ENCODE results near the gene CCN2.
"Not testable (repeated sequence)": the region's sequence is repeated elsewhere in the genome, so short reads cannot be mapped to it uniquely, and the experiment has no call there.

Gene CCN2

DNA sequence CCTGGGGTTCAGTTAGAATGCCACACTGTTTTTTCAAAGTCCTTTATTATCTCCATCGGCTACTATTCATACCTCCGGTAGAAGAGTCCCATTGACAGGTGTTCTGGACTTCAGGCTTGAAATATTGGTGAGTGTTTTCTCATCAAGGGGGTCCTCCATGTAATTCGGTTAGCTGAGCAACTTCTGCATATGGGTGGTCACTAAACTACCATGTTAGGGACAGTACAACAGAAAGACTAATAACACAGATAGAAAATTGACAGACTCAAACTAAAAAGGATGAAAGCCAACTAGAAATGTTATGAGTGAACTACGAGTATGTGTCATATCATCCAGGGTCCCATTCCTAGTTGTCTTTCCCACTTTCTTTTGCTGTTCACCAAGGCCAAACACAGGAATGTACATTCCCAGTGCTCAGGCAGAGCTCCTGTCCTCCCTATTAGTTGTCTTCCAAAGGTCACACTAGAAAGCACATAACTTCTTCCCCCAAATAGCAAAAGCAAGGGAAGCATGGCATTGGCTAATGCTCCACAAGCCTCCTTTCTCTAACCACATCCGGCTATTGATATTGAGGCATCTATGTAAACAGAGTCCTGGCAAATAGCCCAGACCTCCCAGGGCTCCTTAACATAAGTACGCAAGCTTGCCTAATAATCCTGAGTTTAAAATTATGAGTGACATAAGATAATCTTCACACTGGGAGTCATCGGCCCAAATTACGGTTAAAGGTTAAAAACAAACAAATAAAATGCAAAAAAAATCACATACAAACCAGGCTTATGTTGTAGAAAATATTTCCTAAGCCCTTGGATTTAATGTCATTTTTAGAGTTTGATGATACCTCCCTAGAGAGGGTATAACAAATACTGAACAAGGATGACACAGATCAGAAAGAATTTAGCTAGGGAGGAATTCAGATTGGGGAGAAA, 13.2 kb downstream of the CCN2 start:
- no peak for DNase-seq

GRCh38 chr6:131937226-131937625, 13.9 kb downstream of the CCN2 start:
- DNase-seq, result no peak

- DNase-seq, result no peak
Measured at GRCh38 chr6:131936156-131936555, 15.0 kb downstream of the CCN2 start.

DNA sequence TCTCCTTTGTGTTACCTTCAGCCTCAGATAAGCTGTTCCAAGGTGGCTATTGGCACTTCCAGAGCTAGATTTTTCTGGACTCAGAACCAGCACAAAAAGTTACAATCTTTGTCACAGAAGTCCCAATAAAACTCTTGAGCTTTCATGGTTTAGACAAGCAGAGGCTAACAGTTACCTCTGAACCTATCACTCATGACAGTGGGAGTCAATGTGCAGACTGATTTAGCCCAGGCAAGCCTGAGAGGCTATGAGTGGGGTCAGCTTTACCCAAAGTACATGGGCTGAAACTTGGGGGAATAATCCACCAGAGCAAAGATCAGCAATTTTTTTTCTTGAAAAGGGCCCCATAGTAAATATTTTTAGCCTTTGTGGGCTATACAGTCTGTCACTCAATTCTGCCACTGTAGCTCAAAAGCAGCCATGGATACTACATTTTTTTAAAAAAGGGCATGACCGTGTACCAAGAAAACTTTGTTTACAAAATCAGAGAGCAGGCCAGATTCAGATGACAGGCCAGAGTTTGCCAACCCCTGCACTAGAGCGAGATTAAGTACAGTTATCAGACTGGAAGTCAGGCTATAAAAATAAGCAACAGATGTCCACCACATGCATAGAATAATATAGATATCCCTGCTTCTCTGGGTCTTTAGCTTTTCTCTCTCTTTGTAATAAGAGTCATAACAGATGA, 20.0 kb downstream of the CCN2 start:
- DNase-seq, result no peak

DNA sequence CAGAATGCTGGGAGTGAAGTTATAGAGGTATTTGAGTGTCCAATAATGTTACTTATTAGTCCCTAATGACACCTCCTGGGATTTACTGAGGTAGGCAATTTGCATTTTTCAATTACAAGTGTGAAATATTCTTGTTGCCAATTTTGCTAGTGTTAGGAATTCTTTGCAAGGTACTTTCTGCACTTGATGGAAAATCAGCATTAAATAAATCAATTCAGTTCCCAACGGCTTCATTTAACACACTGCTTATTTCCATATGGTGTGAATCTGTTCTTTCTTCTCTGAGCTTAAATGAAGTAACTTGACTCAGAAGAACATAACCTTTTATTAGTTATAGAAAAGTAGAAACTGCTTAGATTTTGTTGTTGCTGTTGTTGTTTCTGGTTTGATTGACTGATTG, 21.2 kb downstream of the CCN2 start:
- no peak for DNase-seq

- no peak for DNase-seq
Measured at GRCh38 chr6:131929264-131929663, 21.9 kb downstream of the CCN2 start.

GRCh38 chr6:131924881-131925474, 26.2 kb downstream of the CCN2 start:
- DNase-seq, result no peak

DNA sequence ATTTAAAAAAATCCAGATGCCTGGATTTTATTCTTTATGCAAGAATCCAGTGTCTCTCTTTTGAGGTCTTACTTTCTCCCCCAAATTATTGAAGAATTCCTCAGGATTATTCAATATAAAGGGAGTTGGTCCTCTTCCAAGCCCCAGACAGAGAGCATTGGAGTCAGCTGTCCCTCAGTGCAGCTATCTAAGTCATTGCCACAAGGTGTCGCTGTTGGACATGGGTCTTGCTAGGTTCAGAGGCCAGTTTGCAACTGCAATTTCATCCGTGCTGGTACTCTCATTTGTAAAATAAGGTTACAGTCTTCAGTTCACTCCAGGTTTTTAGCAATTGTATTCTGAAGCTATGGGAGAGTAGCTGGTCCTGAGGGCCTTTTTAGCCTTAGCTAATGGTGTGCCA, 27.8 kb downstream of the CCN2 start:
- no peak for DNase-seq

DNA sequence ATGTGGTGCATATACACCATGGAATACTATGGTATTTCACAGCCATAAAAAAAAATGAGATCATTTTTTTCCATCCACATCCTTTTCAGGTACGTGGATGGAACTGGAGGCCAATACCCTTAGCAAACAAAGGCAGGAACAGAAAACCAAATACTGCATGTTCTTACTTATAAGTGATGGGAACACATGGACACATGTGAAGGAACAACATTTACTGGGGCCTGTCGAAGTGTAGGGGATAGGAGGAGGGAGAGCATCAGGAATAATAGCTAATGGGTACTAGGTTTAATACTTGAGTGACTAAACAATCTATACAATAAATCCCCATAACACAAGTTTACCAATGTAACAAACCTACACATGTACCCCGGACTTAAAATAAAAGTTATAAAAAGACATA, 30.5 kb downstream of the CCN2 start:
- DNase-seq, result no peak

- no peak for DNase-seq
Measured at GRCh38 chr6:131918650-131919355, 32.4 kb downstream of the CCN2 start.

- DNase-seq, result no peak
Measured at GRCh38 chr6:131917763-131918649, 33.2 kb downstream of the CCN2 start.

DNA sequence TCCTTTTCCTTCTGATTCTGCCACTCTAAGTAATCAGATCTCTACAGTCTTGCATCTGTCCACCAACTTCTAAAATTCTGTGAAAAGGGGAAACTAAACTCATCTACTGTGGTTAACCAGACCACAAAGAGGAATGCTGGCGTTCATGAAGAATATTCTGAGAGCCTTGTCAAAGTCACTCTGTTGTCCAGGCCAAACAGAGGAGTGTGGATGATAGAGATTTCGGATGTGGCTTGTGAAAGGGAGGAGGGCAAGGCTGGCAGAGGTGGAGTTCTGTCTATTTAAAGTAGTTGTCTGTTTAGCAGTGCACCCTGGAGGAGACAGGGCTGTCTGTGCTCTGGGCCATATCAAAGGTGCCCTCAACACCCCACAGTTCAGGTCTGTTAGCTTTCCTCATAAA, 33.9 kb downstream of the CCN2 start:
- no peak for DNase-seq

- DNase-seq, result no peak
Measured at GRCh38 chr6:131916847-131917246, 34.3 kb downstream of the CCN2 start.

DNA sequence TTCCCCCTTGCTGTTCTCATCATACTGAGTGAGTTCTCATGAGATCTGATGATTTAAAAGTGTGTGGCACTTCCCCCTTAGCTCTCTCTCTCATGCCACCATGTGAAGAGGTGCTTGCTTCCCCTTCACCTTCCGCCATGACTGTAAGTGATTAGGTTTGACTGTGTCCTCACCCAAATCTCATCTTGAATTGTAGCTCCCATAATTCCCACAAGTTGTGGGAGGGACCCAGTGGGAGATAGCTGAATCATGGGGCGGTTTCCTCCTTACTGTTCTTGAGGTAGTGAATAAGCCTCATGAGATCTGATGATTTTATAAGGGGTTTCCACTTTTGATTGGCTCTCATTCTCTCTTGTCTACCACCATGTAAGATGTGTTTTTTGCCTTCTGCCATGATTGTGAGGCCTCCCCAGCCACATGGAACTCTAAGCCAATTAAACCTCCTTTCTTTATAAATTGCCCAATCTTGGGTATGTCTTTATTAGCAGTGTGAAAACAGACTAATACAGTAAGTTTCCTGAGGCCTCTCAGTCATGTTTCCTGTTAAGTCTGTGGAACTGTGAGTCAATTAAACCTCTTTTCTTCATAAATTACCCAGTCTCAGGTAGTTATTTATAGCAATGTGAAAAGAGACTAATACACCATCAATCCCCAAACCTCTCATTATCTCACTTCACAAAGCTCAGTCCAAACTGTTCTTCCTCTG, 34.9 kb downstream of the CCN2 start:
- not testable (repeated sequence) for DNase-seq

- peak; percentile 19 to 29 for DNase-seq
Measured at GRCh38 chr6:131914967-131915751, 36.0 kb downstream of the CCN2 start.

DNA sequence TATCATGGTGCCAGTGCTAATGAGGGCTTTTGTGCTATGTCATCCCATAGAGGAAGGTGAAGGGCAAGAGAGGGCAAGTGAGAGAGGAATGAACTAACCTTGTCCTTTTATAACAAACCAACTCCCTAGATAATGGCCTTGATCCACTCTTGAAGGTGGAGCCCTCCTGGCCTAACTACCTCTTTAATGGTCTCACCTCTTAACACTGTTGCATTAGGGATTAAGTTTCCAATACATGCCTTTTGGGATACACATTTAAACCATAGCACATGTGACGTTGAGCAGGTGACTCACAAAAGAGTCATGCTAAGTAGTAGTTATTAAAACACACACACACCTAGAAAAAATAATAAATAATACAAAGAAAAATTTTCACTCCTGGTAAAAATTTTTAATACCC, 36.9 kb downstream of the CCN2 start:
- DNase-seq, result no peak

DNA sequence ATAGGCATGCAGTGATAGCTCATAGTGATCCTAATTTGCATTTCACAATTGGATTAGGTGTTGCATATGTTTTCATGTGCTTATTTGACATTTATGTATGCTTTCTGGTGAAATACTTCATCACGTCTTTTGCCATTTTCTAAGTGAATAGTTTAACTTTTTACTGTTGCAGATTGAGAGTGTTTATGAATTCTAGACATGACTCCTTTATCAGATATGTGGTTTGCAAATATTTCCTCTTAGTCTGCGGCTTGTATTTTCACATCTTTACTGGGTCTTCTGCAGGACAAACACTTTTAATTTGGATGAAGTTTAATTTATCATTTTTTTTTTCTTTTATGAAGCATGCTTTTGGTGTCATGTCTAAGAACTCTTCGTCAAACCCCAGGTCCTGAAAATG, 39.2 kb downstream of the CCN2 start:
- DNase-seq, result no peak

DNA sequence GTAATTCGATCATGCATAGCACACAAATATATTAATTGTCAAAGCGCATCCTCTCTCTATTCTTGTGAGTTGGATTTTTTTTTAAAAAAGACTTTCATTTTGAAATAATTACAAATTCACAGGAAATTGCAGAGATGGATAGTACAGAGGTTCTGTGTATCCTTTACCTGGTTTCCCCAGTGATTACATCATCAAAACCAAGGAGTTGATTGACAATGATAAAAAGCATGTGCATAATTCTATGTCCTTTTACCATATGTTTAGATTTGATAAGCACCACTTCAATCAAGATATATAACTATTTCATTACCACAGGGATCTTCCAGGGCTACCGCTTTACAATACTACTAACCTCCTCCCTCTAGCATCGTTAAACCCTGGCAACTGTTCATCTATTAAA, 40.2 kb downstream of the CCN2 start:
- no peak for DNase-seq

- no peak for DNase-seq
Measured at GRCh38 chr6:131910219-131910589, 41.0 kb downstream of the CCN2 start.

GRCh38 chr6:131909408-131910218, 41.6 kb downstream of the CCN2 start:
- DNase-seq, result peak; percentile 65 to 70

Measured in activated CD4-positive, alpha-beta T cell treated with anti-CD3 and anti-CD28 coated beads, Interleukin-2, amount 50 U/mL, for 4 hours (primary cell).